Tibial nerve (tissue), 4 donors: ENCODE data around the gene PTPN2. TPM values are rescaled to one million over a fixed set of nuclear protein-coding genes. Genes with fewer than 3 reads are reported as not detected.
"Not testable (repeated sequence)": the region's sequence is repeated elsewhere in the genome, so short reads cannot be mapped to it uniquely, and the experiment has no call there.

Source experiments
- DNase-seq, 2 donors: peaks; one replicate each; pipeline ENCODE4 v3.0.0-alpha.2; 2019; ENCODE audit warnings: low spot score in 2 of 2
- H3K27ac ChIP-seq, 4 donors: fragments of 200-600 bp; sonication (generic) in 3 of 4; one replicate each; pipeline ENCODE4 v1.5.1; 2017 to 2019; ENCODE audit warnings: mild to moderate bottlenecking in 1 of 4
- H3K27me3 ChIP-seq, 2 donors: fragments of 200-600 bp; sonication (generic) in 1 of 2; one replicate each; pipeline versions ENCODE4 v1.5.1 to v1.6.0; 2017 to 2019
- H3K36me3 ChIP-seq, 3 donors: fragments of 200-600 bp; sonication (generic); one replicate each; pipeline ENCODE4 v1.5.1; 2018 to 2019
- H3K4me1 ChIP-seq, 4 donors: fragments of 200-600 bp; sonication (generic) in 3 of 4; one replicate each; pipeline ENCODE4 v1.5.1; 2017 to 2019
- H3K4me3 ChIP-seq, 4 donors: fragments of 200-600 bp; sonication (generic) in 3 of 4; one replicate each; pipeline ENCODE4 v1.5.1; 2017 to 2019; ENCODE audit warnings: mild to moderate bottlenecking in 1 of 4, moderate library complexity in 1 of 4
- H3K9me3 ChIP-seq, 4 donors: fragments of 200-600 bp; sonication (generic) in 3 of 4; one replicate each; pipeline ENCODE4 v1.5.1; 2017 to 2019
- CTCF ChIP-seq, 5 experiments: fragments of 200-600 bp in 3 of 5; fragments of 450-650 bp in 2 of 5; sonication (generic) in 3 of 5; IDR thresholded peaks; one replicate each; pipeline ENCODE4 v1.5.1; 2016 to 2019; ENCODE audit warnings: antibody characterized with exemption in 5 of 5, mild to moderate bottlenecking in 3 of 5, moderate library complexity in 2 of 5
- EP300 ChIP-seq, 2 donors: sonication (generic); formaldehyde crosslinking; IDR thresholded peaks; one replicate each; pipeline ENCODE4 v1.6.1; 2017; ENCODE audit warnings: antibody characterized with exemption in 2 of 2, mild to moderate bottlenecking in 1 of 2
- POLR2A ChIP-seq, 2 donors: fragments of 450-650 bp; IDR thresholded peaks; one replicate each; pipeline ENCODE4 v1.6.1; 2017; ENCODE audit warnings: antibody characterized with exemption in 2 of 2, mild to moderate bottlenecking in 2 of 2, moderate library complexity in 2 of 2
- WGBS, 2 donors: methylation state at CpG; one replicate each; pipeline ENCODE4 v1.1.5; 2018; 5-methylcytosine and 5-hydroxymethylcytosine counted together
- total RNA-seq, 4 donors: library from RNA; depleted of rRNA; stranded (reverse); fragments of >200 nt; gene quantifications; one replicate each; pipeline ENCODE4 v1.1.0, GENCODE V29; 2016

The PTPN2 gene
- total RNA-seq, 4 donors from 2014 or later, result 12.9 to 50.5 (median 30.7) TPM

GRCh38 chr18:12767580-12768155 lies 116.4 kb downstream of the PTPN2 start:
- Histone ChIP-seq H3K27ac (no peak overlapping the region), H3K9me3 (no peaks in the 10 kb centered on the region), H3K4me1 (no peaks in the 10 kb centered on the region), H3K36me3 (no peaks in the 10 kb centered on the region), H3K4me3 (no peak overlapping the region), H3K27me3 (no peaks in the 10 kb centered on the region)
- no peak for TF ChIP-seq CTCF (IDR thresholded peaks at IDR 0.05)
- TF ChIP-seq POLR2A (IDR thresholded peaks at IDR 0.05), result no peak
- TF ChIP-seq EP300 (IDR thresholded peaks at IDR 0.05), result no peak
- 92 to 94% methylated on average over 9 of the region's 9 CpGs for WGBS, 2 donors
- DNase-seq, result no peak

GRCh38 chr18:12766986-12767433 lies 117.0 kb downstream of the PTPN2 start:
- no peak for TF ChIP-seq CTCF (IDR thresholded peaks at IDR 0.05)
- no peak for TF ChIP-seq EP300 (IDR thresholded peaks at IDR 0.05)
- TF ChIP-seq POLR2A (IDR thresholded peaks at IDR 0.05), result no peak
- WGBS, 2 donors, result 47% methylated on average over 3 to 5 of the region's 13 CpGs
- no peak for DNase-seq

GRCh38 chr18:12765586-12765985 lies 118.5 kb downstream of the PTPN2 start:
- Histone ChIP-seq H3K4me3 (no peak overlapping the region), H3K9me3 (no peaks in the 10 kb centered on the region), H3K36me3 (no peaks in the 10 kb centered on the region), H3K4me1 (no peaks in the 10 kb centered on the region), H3K27me3 (no peaks in the 10 kb centered on the region), H3K27ac (no peak overlapping the region)
- no peak for TF ChIP-seq EP300 (IDR thresholded peaks at IDR 0.05)
- TF ChIP-seq POLR2A (IDR thresholded peaks at IDR 0.05), result no peak
- no peak for TF ChIP-seq CTCF (IDR thresholded peaks at IDR 0.05)
- DNase-seq, result no peak
- WGBS, 2 donors, result 83 to 97% methylated on average over 8 to 11 of the region's 11 CpGs

More at GRCh38 chr18:12766986-12767433, 117.0 kb downstream of the PTPN2 start:
- Histone ChIP-seq H3K36me3 (no peaks in the 10 kb centered on the region), H3K4me1 (no peaks in the 10 kb centered on the region), H3K27me3 (no peaks in the 10 kb centered on the region), H3K9me3 (no peaks in the 10 kb centered on the region), H3K27ac (no peak overlapping the region), H3K4me3 (no peak overlapping the region)

- Histone ChIP-seq H3K4me1 (no peaks in the 10 kb centered on the region), H3K4me3 (no peak overlapping the region), H3K27ac (no peak overlapping the region), H3K9me3 (no peaks in the 10 kb centered on the region), H3K27me3 (no peaks in the 10 kb centered on the region), H3K36me3 (no peaks in the 10 kb centered on the region)
- TF ChIP-seq CTCF (IDR thresholded peaks at IDR 0.05) (no peak), EP300 (IDR thresholded peaks at IDR 0.05) (no peak), POLR2A (IDR thresholded peaks at IDR 0.05) (no peak)
- DNase-seq, result no peak
- WGBS, 2 donors, result 85 to 91% methylated on average over 8 of the region's 8 CpGs
These were observed 118.9 kb downstream of the PTPN2 start for GRCh38 chr18:12765126-12765525.

- WGBS, 2 donors, result 86 to 90% methylated on average over 3 of the region's 3 CpGs
- not testable (repeated sequence) for H3K4me1 ChIP-seq, H3K27ac ChIP-seq, H3K9me3 ChIP-seq, H3K36me3 ChIP-seq, H3K27me3 ChIP-seq, DNase-seq, H3K4me3 ChIP-seq
These were observed 125.5 kb downstream of the PTPN2 start for GRCh38 chr18:12758566-12758965.

GRCh38 chr18:12756619-12757239 lies 127.3 kb downstream of the PTPN2 start:
- not testable (repeated sequence) for H3K27me3 ChIP-seq, H3K4me3 ChIP-seq, DNase-seq, H3K36me3 ChIP-seq, H3K9me3 ChIP-seq, H3K4me1 ChIP-seq, H3K27ac ChIP-seq
- WGBS, 2 donors, result 95% methylated on average over 14 of the region's 14 CpGs

GRCh38 chr18:12755606-12756005 lies 128.4 kb downstream of the PTPN2 start:
- H3K27me3 ChIP-seq, H3K4me3 ChIP-seq, H3K27ac ChIP-seq, H3K9me3 ChIP-seq, H3K36me3 ChIP-seq, DNase-seq, H3K4me1 ChIP-seq: not testable (repeated sequence)
- WGBS, 2 donors, result 88 to 95% methylated on average over 5 to 6 of the region's 6 CpGs
